Measurements from ENCODE around the gene PSORS1C2.
"Not testable (repeated sequence)": the region's sequence is repeated elsewhere in the genome, so short reads cannot be mapped to it uniquely, and the experiment has no call there.

The PSORS1C2 gene

GRCh38 chr6:31165986-31166385 lies 27.1 kb upstream of the PSORS1C2 start:
- DNase-seq (ENCODE audit: low read depth) = no peak

- DNase-seq (ENCODE audit: low read depth) = not testable (repeated sequence)
Observed at GRCh38 chr6:31165064-31165832, 26.4 kb upstream of the PSORS1C2 start.

- DNase-seq (ENCODE audit: low read depth) = not testable (repeated sequence)
Observed at GRCh38 chr6:31164475-31165063, 25.7 kb upstream of the PSORS1C2 start.

GRCh38 chr6:31163922-31164321 lies 25.1 kb upstream of the PSORS1C2 start:
- no peak for DNase-seq (ENCODE audit: low read depth)

GRCh38 chr6:31162463-31163165 lies 23.7 kb upstream of the PSORS1C2 start:
- DNase-seq (ENCODE audit: low read depth) = no peak

- no peak for DNase-seq (ENCODE audit: low read depth)
Observed at GRCh38 chr6:31161216-31162126, 22.6 kb upstream of the PSORS1C2 start.

- DNase-seq (ENCODE audit: low read depth) = no peak
Observed at GRCh38 chr6:31158863-31159855, 20.3 kb upstream of the PSORS1C2 start.

GRCh38 chr6:31158140-31158862 lies 19.4 kb upstream of the PSORS1C2 start, which contains the start of gene TCF19:
TCF19 (plus strand) TSS chr6:31158589; CDS start chr6:31159470, 881 bp downstream.
- peak; percentile 98 for DNase-seq (ENCODE audit: low read depth)

GRCh38 chr6:31157513-31158139 lies 18.8 kb upstream of the PSORS1C2 start, which contains the start of gene CCHCR1:
CCHCR1 (minus strand) TSS chr6:31157802; CDS start chr6:31157600, 202 bp downstream.
- no peak for DNase-seq (ENCODE audit: low read depth)

GRCh38 chr6:31156641-31157040 lies 17.8 kb upstream of the PSORS1C2 start:
- no peak for DNase-seq (ENCODE audit: low read depth)

GRCh38 chr6:31154436-31154835 lies 15.6 kb upstream of the PSORS1C2 start:
- DNase-seq (ENCODE audit: low read depth) = no peak

GRCh38 chr6:31152781-31153180 lies 13.9 kb upstream of the PSORS1C2 start:
- no peak for DNase-seq (ENCODE audit: low read depth)

GRCh38 chr6:31149827-31150447 lies 11.1 kb upstream of the PSORS1C2 start:
- no peak for DNase-seq (ENCODE audit: low read depth)

- no peak for DNase-seq (ENCODE audit: low read depth)
Observed at GRCh38 chr6:31145386-31145785, 6.5 kb upstream of the PSORS1C2 start.

GRCh38 chr6:31144970-31145340 lies 6.1 kb upstream of the PSORS1C2 start:
- no peak for DNase-seq (ENCODE audit: low read depth)

GRCh38 chr6:31144296-31144969 lies 5.6 kb upstream of the PSORS1C2 start:
- no peak for DNase-seq (ENCODE audit: low read depth)

GRCh38 chr6:31143148-31143547 lies 4.3 kb upstream of the PSORS1C2 start:
- DNase-seq (ENCODE audit: low read depth) = no peak

GRCh38 chr6:31142361-31142761 lies 3.5 kb upstream of the PSORS1C2 start:
- DNase-seq (ENCODE audit: low read depth) = no peak

Data from activated T-cell treated with anti-CD3 and anti-CD28 coated beads for 48 hours (primary cell).